ENCODE data around the gene MYMK.
"Not testable (repeated sequence)": the region's sequence is repeated elsewhere in the genome, so short reads cannot be mapped to it uniquely, and the experiment has no call there.

Gene MYMK

GRCh38 chr9:133564451-133565116 is 39.8 kb upstream of the MYMK start:
- no peak overlapping the region for H3K9ac ChIP-seq (ENCODE audit: low read length)
- H4K20me1 ChIP-seq (ENCODE audit: insufficient read depth, low read length), result no peaks in the 10 kb centered on the region
- H3K4me1 ChIP-seq (ENCODE audit: low read length), result no peaks in the 10 kb centered on the region
- H3K79me2 ChIP-seq (ENCODE audit: low read length), result no peaks in the 10 kb centered on the region
- H3K27me3 ChIP-seq (ENCODE audit: low read depth, low read length), result peaks cover 3% of the 10 kb centered on the region; the same call in 1 of the 2 replicates
- H3K4me3 ChIP-seq (ENCODE audit: low read length), result no peak overlapping the region
- H3K4me2 ChIP-seq (ENCODE audit: low read length), result no peak overlapping the region
- H3K36me3 ChIP-seq (replicated peaks; ENCODE audit: low read depth, low read length), result no peaks in the 10 kb centered on the region
- H3K27ac ChIP-seq (ENCODE audit: low read length), result no peak overlapping the region
- H3K9me3 ChIP-seq (ENCODE audit: insufficient read depth, low read length), result no peaks in the 10 kb centered on the region
- no peak for TF ChIP-seq CTCF (IDR thresholded peaks at IDR 0.05; ENCODE audit: low read depth, low read length)
- TF ChIP-seq EZH2phosphoT487 (IDR thresholded peaks at IDR 0.05; ENCODE audit: low read depth), result no peak
- H2AFZ ChIP-seq (ENCODE audit: low read depth, low read length), result no peak overlapping the region

- not testable (repeated sequence) for H3K4me3 ChIP-seq (ENCODE audit: low read length); H4K20me1 ChIP-seq (ENCODE audit: insufficient read depth, low read length); H3K27me3 ChIP-seq (ENCODE audit: low read depth, low read length); H3K79me2 ChIP-seq (ENCODE audit: low read length); H3K4me1 ChIP-seq (ENCODE audit: low read length); H3K27ac ChIP-seq (ENCODE audit: low read length); H3K9ac ChIP-seq (ENCODE audit: low read length); H3K36me3 ChIP-seq (replicated peaks; ENCODE audit: low read depth, low read length); H2AFZ ChIP-seq (ENCODE audit: low read depth, low read length); H3K4me2 ChIP-seq (ENCODE audit: low read length); H3K9me3 ChIP-seq (ENCODE audit: insufficient read depth, low read length)
Observed at GRCh38 chr9:133563814-133564213, 39.1 kb upstream of the MYMK start.

GRCh38 chr9:133563291-133563796 is 38.6 kb upstream of the MYMK start:
- H4K20me1 ChIP-seq (ENCODE audit: insufficient read depth, low read length), result no peaks in the 10 kb centered on the region
- H3K27me3 ChIP-seq (ENCODE audit: low read depth, low read length), result peaks cover 6% of the 10 kb centered on the region
- H3K4me3 ChIP-seq (ENCODE audit: low read length), result no peak overlapping the region
- no peaks in the 10 kb centered on the region for H3K9me3 ChIP-seq (ENCODE audit: insufficient read depth, low read length)
- TF ChIP-seq EZH2phosphoT487 (IDR thresholded peaks at IDR 0.05; ENCODE audit: low read depth) (no peak), CTCF (IDR thresholded peaks at IDR 0.05; ENCODE audit: low read depth, low read length) (no peak)
- H3K9ac ChIP-seq (ENCODE audit: low read length), result no peak overlapping the region
- no peaks in the 10 kb centered on the region for H3K4me1 ChIP-seq (ENCODE audit: low read length)
- no peaks in the 10 kb centered on the region for H3K79me2 ChIP-seq (ENCODE audit: low read length)
- H2AFZ ChIP-seq (ENCODE audit: low read depth, low read length), result no peak overlapping the region
- H3K36me3 ChIP-seq (replicated peaks; ENCODE audit: low read depth, low read length), result no peaks in the 10 kb centered on the region
- H3K4me2 ChIP-seq (ENCODE audit: low read length), result no peak overlapping the region
- H3K27ac ChIP-seq (ENCODE audit: low read length), result no peak overlapping the region

- H3K27ac ChIP-seq (ENCODE audit: low read length), result no peak overlapping the region
- H3K36me3 ChIP-seq (replicated peaks; ENCODE audit: low read depth, low read length), result no peaks in the 10 kb centered on the region
- H3K4me2 ChIP-seq (ENCODE audit: low read length), result no peak overlapping the region
- H3K27me3 ChIP-seq (ENCODE audit: low read depth, low read length), result peaks cover 6% of the 10 kb centered on the region
- no peaks in the 10 kb centered on the region for H3K79me2 ChIP-seq (ENCODE audit: low read length)
- no peak overlapping the region for H2AFZ ChIP-seq (ENCODE audit: low read depth, low read length)
- H3K4me3 ChIP-seq (ENCODE audit: low read length), result no peak overlapping the region
- no peaks in the 10 kb centered on the region for H4K20me1 ChIP-seq (ENCODE audit: insufficient read depth, low read length)
- no peak overlapping the region for H3K9ac ChIP-seq (ENCODE audit: low read length)
- no peaks in the 10 kb centered on the region for H3K9me3 ChIP-seq (ENCODE audit: insufficient read depth, low read length)
- no peak for TF ChIP-seq EZH2phosphoT487 (IDR thresholded peaks at IDR 0.05; ENCODE audit: low read depth)
- TF ChIP-seq CTCF (IDR thresholded peaks at IDR 0.05; ENCODE audit: low read depth, low read length), result no peak
- no peaks in the 10 kb centered on the region for H3K4me1 ChIP-seq (ENCODE audit: low read length)
Observed at GRCh38 chr9:133562611-133563290, 38.0 kb upstream of the MYMK start.
